Hepatocyte (in vitro differentiated cells): ENCODE measurements around the gene SYVN1.

Source experiments
- CTCF ChIP-seq: fragments of 200-600 bp; sonication (generic); IDR thresholded peaks from 2 replicates; pipeline ENCODE4 v1.5.1; 2016; ENCODE audit warnings: antibody characterized with exemption, mild to moderate bottlenecking; ENCODE audit not compliant: poor library complexity
- EZH2 ChIP-seq: fragments of 200-600 bp; sonication (generic); IDR thresholded peaks from 2 replicates; pipeline ENCODE4 v1.6.1; 2016; ENCODE audit warnings: antibody characterized with exemption, mild to moderate bottlenecking, borderline replicate concordance

GRCh38 chr11:65166893-65167292 is 32.6 kb upstream of the SYVN1 start:
- TF ChIP-seq CTCF, result no peak
- TF ChIP-seq EZH2, result no peak
